SH-SY5Y (cell line): Measurements from ENCODE around the gene RDH16.

ENCODE experiments used
- GATA2 ChIP-seq: IDR thresholded peaks from 2 replicates; pipeline ENCODE4 v1.6.1; 2011; ENCODE audit warnings: mild to moderate bottlenecking, low read depth, low read length
- GATA3 ChIP-seq: IDR thresholded peaks from 2 replicates; pipeline ENCODE4 v1.6.1; 2011; ENCODE audit warnings: low read depth, mild to moderate bottlenecking, low read length, moderate library complexity

GRCh38 chr12:56932867-56933266 is 24.5 kb downstream of the RDH16 start:
- TF ChIP-seq GATA2: no peak
- no peak for TF ChIP-seq GATA3
